Measurements from ENCODE around the gene HMGCR.

Gene HMGCR

GRCh38 chr5:75351139-75351926 is 14.3 kb downstream of the HMGCR start:
- DNase-seq (ENCODE audit: low read depth in 1 of 2, low spot score in 1 of 2), result no peak
- no peak for TF ChIP-seq JUND (IDR thresholded peaks at IDR 0.05; ENCODE audit: low read depth)
- in situ Hi-C loops (cut with HindIII; ENCODE audit: low pct_unique_long_range_greater_than_20kb, low sequenced_read_pairs), result no loop called here

DNA sequence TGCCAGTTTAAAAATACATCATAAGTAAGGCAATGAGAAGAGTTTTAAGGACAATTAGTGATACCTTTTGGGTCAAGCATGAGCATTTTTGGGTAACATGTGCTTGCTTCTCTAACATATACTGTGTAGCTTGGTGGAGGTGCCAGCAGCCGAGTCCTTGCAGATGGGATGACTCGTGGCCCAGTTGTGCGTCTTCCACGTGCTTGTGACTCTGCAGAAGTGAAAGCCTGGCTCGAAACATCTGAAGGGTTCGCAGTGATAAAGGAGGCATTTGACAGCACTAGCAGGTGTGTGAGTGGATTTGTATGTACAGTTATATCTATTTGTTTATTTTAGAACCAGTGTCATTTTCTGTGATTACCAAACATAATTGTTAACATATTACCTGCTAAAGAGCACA is 18.2 kb downstream of the HMGCR start:
- in situ Hi-C loops (cut with HindIII; ENCODE audit: low pct_unique_long_range_greater_than_20kb, low sequenced_read_pairs), result no loop called here
- DNase-seq (ENCODE audit: low read depth in 1 of 2, low spot score in 1 of 2), result no peak
- no peak for TF ChIP-seq JUND (IDR thresholded peaks at IDR 0.05; ENCODE audit: low read depth)

DNA sequence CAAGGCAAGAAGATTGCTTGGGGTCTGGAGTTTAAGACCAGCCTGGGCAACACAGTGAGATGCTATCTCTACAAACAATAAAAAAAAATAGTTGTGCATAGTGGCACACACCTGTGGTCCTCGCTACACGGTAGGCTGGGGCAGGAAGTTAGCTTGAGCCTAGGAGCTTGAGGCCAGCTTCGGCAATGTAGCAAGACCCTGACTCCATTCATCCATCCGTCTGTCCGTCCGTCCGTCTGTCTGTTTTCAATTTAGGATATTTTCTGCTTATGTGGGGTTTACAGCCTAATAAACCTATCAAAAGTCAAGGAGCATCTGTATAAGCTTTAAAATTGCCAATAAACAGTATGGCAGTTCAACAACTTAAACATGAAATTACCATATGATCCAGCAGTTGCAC is 19.7 kb downstream of the HMGCR start:
- TF ChIP-seq JUND (IDR thresholded peaks at IDR 0.05; ENCODE audit: low read depth), result no peak
- no peak for DNase-seq (ENCODE audit: low read depth in 1 of 2, low spot score in 1 of 2)
- in situ Hi-C loops (cut with HindIII; ENCODE audit: low pct_unique_long_range_greater_than_20kb, low sequenced_read_pairs), result no loop called here

DNA sequence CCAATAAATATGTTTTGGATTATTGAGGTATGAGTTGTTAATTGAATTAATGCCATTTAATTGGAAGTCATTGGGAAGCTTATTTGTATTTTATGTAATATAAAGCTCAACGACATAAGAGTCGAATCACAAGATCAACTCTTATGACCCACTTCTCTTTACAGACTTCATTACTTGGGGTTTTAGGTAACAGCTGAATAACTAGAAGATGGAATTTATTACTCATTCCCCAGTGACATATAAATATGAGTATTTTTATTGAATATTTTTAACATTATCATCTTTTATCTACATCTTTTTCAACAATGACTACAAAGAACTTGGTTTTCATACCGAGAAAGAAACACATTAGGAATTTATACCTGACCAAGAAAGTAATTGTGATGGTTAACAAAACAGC is 21.1 kb downstream of the HMGCR start:
- DNase-seq (ENCODE audit: low read depth in 1 of 2, low spot score in 1 of 2), result no peak
- in situ Hi-C loops (cut with HindIII; ENCODE audit: low pct_unique_long_range_greater_than_20kb, low sequenced_read_pairs), result no loop called here
- TF ChIP-seq JUND (IDR thresholded peaks at IDR 0.05; ENCODE audit: low read depth), result no peak

GRCh38 chr5:75361310-75361709 is 24.3 kb downstream of the HMGCR start:
- in situ Hi-C loops (cut with HindIII; ENCODE audit: low pct_unique_long_range_greater_than_20kb, low sequenced_read_pairs), result no loop called here
- no peak for TF ChIP-seq JUND (IDR thresholded peaks at IDR 0.05; ENCODE audit: low read depth)
- no peak for DNase-seq (ENCODE audit: low read depth in 1 of 2, low spot score in 1 of 2)

GRCh38 chr5:75362474-75362975 is 25.5 kb downstream of the HMGCR start:
- in situ Hi-C loops (cut with HindIII; ENCODE audit: low pct_unique_long_range_greater_than_20kb, low sequenced_read_pairs), result no loop called here
- no peak for TF ChIP-seq JUND (IDR thresholded peaks at IDR 0.05; ENCODE audit: low read depth)
- no peak for DNase-seq (ENCODE audit: low read depth in 1 of 2, low spot score in 1 of 2)

DNA sequence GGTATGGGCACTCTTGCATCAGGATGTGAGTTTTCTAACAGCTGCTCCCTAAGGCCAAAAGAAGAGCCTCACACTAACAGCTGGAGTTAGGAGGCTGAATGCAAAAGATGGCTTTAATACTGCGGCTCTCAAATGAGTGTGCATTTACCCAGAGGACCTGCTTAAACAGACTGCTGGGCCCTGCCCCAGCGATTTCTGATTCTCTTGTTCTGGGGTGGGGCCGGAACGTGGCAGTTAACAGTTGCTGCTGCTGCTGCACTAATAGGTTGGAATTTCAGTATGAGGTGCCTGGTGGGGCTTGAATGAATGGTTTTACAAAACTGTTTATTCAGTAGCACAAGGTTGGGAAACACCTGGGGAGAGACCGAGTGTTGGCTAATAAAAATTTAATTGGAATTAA is 26.1 kb downstream of the HMGCR start:
- in situ Hi-C loops (cut with HindIII; ENCODE audit: low pct_unique_long_range_greater_than_20kb, low sequenced_read_pairs), result no loop called here
- no peak for TF ChIP-seq JUND (IDR thresholded peaks at IDR 0.05; ENCODE audit: low read depth)
- no peak for DNase-seq (ENCODE audit: low read depth in 1 of 2, low spot score in 1 of 2)

- in situ Hi-C loops (cut with HindIII; ENCODE audit: low pct_unique_long_range_greater_than_20kb, low sequenced_read_pairs), result no loop called here
- TF ChIP-seq JUND (IDR thresholded peaks at IDR 0.05; ENCODE audit: low read depth), result no peak
- peak in 1 of 2 experiments; percentile 43 for DNase-seq (ENCODE audit: low read depth in 1 of 2, low spot score in 1 of 2)
Observed at GRCh38 chr5:75363726-75364495, 26.9 kb downstream of the HMGCR start.

DNA sequence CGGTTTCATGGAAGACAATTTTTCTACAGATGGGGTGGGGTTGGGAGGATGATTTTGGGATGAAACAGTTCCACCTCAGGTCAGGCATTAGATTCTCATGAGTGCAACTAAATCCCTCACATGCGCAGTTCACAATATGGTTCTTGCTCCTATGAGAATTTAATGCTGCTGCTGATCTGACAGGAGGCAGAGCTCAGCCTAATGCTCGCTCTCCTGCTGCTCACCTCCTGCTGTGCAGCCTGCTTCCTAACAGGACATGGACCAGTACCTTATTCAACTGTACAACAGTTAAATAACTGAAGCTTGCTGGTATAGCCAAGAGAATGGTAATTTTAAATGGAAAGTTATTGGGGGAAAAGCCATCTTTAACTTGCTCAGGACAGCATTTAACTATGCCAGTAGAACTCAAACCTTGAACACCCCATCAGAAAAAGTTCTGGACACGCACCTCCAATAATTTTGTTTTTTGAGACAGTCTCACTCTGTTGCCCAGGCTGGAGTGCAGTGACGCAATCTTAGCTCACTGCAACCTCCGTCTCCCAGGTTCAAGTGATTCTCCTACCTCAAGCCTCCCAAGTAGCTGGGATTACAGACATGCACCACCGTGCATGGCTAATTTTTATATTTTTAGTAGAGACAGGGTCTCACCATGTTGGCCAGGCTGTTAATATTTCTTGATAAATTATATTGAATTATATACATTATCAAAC is 27.7 kb downstream of the HMGCR start:
- no peak for TF ChIP-seq JUND (IDR thresholded peaks at IDR 0.05; ENCODE audit: low read depth)
- DNase-seq (ENCODE audit: low read depth in 1 of 2, low spot score in 1 of 2), result no peak
- in situ Hi-C loops (cut with HindIII; ENCODE audit: low pct_unique_long_range_greater_than_20kb, low sequenced_read_pairs), result no loop called here

DNA sequence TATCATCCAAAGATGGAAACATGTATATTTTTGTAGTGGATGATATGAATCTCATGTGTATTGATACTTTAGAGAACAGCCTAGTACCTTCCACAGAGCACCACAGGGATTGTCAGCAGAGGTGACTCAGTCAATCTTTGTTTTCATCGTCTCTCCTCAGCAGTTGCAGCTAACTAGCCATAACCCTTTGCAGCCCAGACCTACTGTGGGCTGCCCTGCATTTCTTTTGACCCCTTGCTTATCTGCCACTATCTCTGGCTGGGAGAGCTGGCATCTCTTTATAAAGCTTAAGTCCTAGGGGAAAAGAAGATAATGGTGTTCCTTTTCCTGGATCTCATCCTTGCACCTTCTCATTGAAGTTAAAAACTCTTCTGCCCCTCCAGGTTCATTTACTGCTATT is 28.7 kb downstream of the HMGCR start:
- in situ Hi-C loops (cut with HindIII; ENCODE audit: low pct_unique_long_range_greater_than_20kb, low sequenced_read_pairs), result no loop called here
- TF ChIP-seq JUND (IDR thresholded peaks at IDR 0.05; ENCODE audit: low read depth), result no peak

DNA sequence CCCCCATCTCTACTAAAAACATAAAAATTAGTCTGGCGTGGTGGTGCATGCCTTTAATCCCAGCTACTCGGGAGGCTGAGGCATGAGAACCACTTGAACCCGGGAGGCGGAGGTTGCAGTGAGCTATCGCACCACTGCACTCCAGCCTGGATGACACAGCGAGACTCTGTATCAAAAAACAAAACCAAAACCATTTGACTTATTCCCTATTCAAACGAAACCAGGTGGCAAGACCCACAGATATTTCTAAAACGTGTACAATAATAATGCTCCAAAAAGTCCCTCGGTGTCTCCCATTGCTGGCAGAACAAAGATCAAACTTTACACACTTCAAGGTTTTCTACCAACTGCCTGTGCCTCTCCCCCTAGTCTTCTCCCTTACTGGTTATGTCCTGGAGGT is 29.8 kb downstream of the HMGCR start:
- in situ Hi-C loops (cut with HindIII; ENCODE audit: low pct_unique_long_range_greater_than_20kb, low sequenced_read_pairs), result no loop called here

More for the DNA sequence above, 28.7 kb downstream of the HMGCR start:
- DNase-seq (ENCODE audit: low read depth in 1 of 2, low spot score in 1 of 2), result no peak

DNA sequence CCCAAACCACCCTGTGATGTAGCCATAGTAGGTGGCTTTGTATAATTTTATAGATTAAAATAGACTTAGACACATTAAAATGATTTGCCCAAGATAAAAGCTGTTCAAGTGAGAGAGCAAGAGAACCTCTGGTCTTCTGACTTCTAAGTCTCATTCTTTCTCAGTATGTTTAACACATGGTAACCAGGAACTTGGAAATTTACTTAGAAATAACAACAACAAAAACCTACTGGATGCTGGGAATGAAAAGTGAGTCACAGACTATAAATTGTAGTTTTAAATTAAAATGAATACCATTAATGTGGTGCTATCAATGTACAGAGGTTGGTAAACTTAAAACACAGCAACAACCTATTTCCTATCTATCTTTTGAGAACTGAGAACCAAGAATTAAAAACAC is 30.4 kb downstream of the HMGCR start:
- DNase-seq (ENCODE audit: low read depth in 1 of 2, low spot score in 1 of 2), result no peak
- TF ChIP-seq JUND (IDR thresholded peaks at IDR 0.05; ENCODE audit: low read depth), result no peak
- in situ Hi-C loops (cut with HindIII; ENCODE audit: low pct_unique_long_range_greater_than_20kb, low sequenced_read_pairs), result no loop called here

More for the DNA sequence above, 29.8 kb downstream of the HMGCR start:
- no peak for DNase-seq (ENCODE audit: low read depth in 1 of 2, low spot score in 1 of 2)
- TF ChIP-seq JUND (IDR thresholded peaks at IDR 0.05; ENCODE audit: low read depth), result no peak

GRCh38 chr5:75368391-75368790 is 31.4 kb downstream of the HMGCR start:
- TF ChIP-seq JUND (IDR thresholded peaks at IDR 0.05; ENCODE audit: low read depth), result no peak
- DNase-seq (ENCODE audit: low read depth in 1 of 2, low spot score in 1 of 2), result no peak
- in situ Hi-C loops (cut with HindIII; ENCODE audit: low pct_unique_long_range_greater_than_20kb, low sequenced_read_pairs), result no loop called here
